ENCODE results near the gene CACNA1G. TPM values are rescaled to one million over a fixed set of nuclear protein-coding genes. Genes with fewer than 3 reads are reported as not detected.

Gene CACNA1G
- total and polyA plus RNA-seq, 2 donors (not counting 1 experiment from before 2014, with no cell fraction given) = 0.08 to 0.99 TPM

GRCh38 chr17:50663812-50664374, 103.4 kb downstream of the CACNA1G start:
- TF ChIP-seq EZH2 (IDR thresholded peaks at IDR 0.05; ENCODE audit: low read length, missing control alignments) = no peak
- TF ChIP-seq, protein P1, sequence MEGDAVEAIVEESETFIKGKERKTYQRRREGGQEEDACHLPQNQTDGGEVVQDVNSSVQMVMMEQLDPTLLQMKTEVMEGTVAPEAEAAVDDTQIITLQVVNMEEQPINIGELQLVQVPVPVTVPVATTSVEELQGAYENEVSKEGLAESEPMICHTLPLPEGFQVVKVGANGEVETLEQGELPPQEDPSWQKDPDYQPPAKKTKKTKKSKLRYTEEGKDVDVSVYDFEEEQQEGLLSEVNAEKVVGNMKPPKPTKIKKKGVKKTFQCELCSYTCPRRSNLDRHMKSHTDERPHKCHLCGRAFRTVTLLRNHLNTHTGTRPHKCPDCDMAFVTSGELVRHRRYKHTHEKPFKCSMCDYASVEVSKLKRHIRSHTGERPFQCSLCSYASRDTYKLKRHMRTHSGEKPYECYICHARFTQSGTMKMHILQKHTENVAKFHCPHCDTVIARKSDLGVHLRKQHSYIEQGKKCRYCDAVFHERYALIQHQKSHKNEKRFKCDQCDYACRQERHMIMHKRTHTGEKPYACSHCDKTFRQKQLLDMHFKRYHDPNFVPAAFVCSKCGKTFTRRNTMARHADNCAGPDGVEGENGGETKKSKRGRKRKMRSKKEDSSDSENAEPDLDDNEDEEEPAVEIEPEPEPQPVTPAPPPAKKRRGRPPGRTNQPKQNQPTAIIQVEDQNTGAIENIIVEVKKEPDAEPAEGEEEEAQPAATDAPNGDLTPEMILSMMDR (conservative IDR thresholded peaks at IDR 0.05 in 1 of 2, IDR thresholded peaks at IDR 0.05 in 1 of 2; ENCODE audit: low read depth in 1 of 2, low read length in 2 of 2) = no peak
- no peak for DNase-seq (ENCODE audit: low read depth in 2 of 2)

GRCh38 chr17:50664788-50665458, 104.4 kb downstream of the CACNA1G start:
- Histone ChIP-seq H3K9ac (ENCODE audit: insufficient read depth, low read length) (no peak overlapping the region), H2AFZ (ENCODE audit: low read length) (no peak overlapping the region), H3K27ac (ENCODE audit: insufficient read depth, low read length) (no peak overlapping the region), H4K20me1 (ENCODE audit: control insufficient read depth, extremely low read depth, insufficient read depth, low read length) (no peaks in the 10 kb centered on the region), H3K4me1 (ENCODE audit: control insufficient read depth, extremely low read depth, insufficient read depth, low read length) (peaks cover 35% of the 10 kb centered on the region), H3K79me2 (ENCODE audit: control insufficient read depth, insufficient read depth, low read length) (no peaks in the 10 kb centered on the region), H3K9me3 (ENCODE audit: control insufficient read depth, insufficient read depth, low read depth, low read length) (no peaks in the 10 kb centered on the region), H3K27me3 (ENCODE audit: control insufficient read depth, insufficient read depth, low read length) (no peaks in the 10 kb centered on the region), H3K4me3 (replicated peaks in 1 of 4; ENCODE audit: control extremely low read depth in 1 of 4, insufficient read depth in 1 of 4, low read depth in 3 of 4, low read length in 4 of 4) (no peak overlapping the region), H3K4me2 (ENCODE audit: extremely low read depth, insufficient read depth, low read length) (no peak overlapping the region), H3K36me3 (ENCODE audit: control insufficient read depth, insufficient read depth, low read length) (no peaks in the 10 kb centered on the region)
- TF ChIP-seq, protein P1 (conservative IDR thresholded peaks at IDR 0.05 in 1 of 2, IDR thresholded peaks at IDR 0.05 in 1 of 2; ENCODE audit: low read depth in 1 of 2, low read length in 2 of 2) = no peak
- TF ChIP-seq EZH2 (IDR thresholded peaks at IDR 0.05; ENCODE audit: low read length, missing control alignments) = no peak
- no peak for DNase-seq (ENCODE audit: low read depth in 2 of 2)

More at GRCh38 chr17:50663812-50664374, 103.4 kb downstream of the CACNA1G start:
- H3K9ac ChIP-seq (ENCODE audit: insufficient read depth, low read length) = no peak overlapping the region
- H3K4me3 ChIP-seq (replicated peaks in 1 of 4; ENCODE audit: control extremely low read depth in 1 of 4, insufficient read depth in 1 of 4, low read depth in 3 of 4, low read length in 4 of 4) = no peak overlapping the region
- H4K20me1 ChIP-seq (ENCODE audit: control insufficient read depth, extremely low read depth, insufficient read depth, low read length) = no peaks in the 10 kb centered on the region
- no peak overlapping the region for H3K4me2 ChIP-seq (ENCODE audit: extremely low read depth, insufficient read depth, low read length)
- no peak overlapping the region for H3K27ac ChIP-seq (ENCODE audit: insufficient read depth, low read length)
- H2AFZ ChIP-seq (ENCODE audit: low read length) = no peak overlapping the region
- no peaks in the 10 kb centered on the region for H3K9me3 ChIP-seq (ENCODE audit: control insufficient read depth, insufficient read depth, low read depth, low read length)
- peaks cover 40% of the 10 kb centered on the region for H3K4me1 ChIP-seq (ENCODE audit: control insufficient read depth, extremely low read depth, insufficient read depth, low read length)
- H3K27me3 ChIP-seq (ENCODE audit: control insufficient read depth, insufficient read depth, low read length) = no peaks in the 10 kb centered on the region
- no peaks in the 10 kb centered on the region for H3K36me3 ChIP-seq (ENCODE audit: control insufficient read depth, insufficient read depth, low read length)
- no peaks in the 10 kb centered on the region for H3K79me2 ChIP-seq (ENCODE audit: control insufficient read depth, insufficient read depth, low read length)

DNA sequence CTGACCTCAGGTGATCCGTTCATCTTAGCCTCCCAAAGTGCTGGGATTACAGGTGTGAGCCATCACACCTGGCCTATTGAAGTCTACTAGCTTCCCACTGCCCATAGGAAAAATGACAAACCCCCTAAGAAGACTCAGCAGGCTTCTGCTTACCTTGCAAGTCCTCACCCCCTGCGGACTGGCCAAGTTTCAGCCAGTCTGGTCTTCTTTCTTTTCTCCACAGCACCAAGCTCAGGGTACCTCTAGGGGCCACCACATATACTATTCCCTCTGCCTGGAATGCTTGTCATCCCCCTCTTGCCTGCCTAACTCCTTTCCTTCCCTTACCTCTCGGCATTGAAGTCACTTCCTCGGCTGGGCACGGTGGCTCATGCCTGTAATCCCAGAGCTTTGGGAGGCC, 105.3 kb downstream of the CACNA1G start:
- Histone ChIP-seq H3K79me2 (ENCODE audit: control insufficient read depth, insufficient read depth, low read length) (no peaks in the 10 kb centered on the region), H2AFZ (ENCODE audit: low read length) (no peak overlapping the region), H3K9me3 (ENCODE audit: control insufficient read depth, insufficient read depth, low read depth, low read length) (no peaks in the 10 kb centered on the region), H3K36me3 (ENCODE audit: control insufficient read depth, insufficient read depth, low read length) (no peaks in the 10 kb centered on the region), H3K27me3 (ENCODE audit: control insufficient read depth, insufficient read depth, low read length) (no peaks in the 10 kb centered on the region), H3K27ac (ENCODE audit: insufficient read depth, low read length) (no peak overlapping the region), H3K4me1 (ENCODE audit: control insufficient read depth, extremely low read depth, insufficient read depth, low read length) (peaks cover 29% of the 10 kb centered on the region), H3K4me3 (replicated peaks in 1 of 4; ENCODE audit: control extremely low read depth in 1 of 4, insufficient read depth in 1 of 4, low read depth in 3 of 4, low read length in 4 of 4) (no peak overlapping the region), H3K4me2 (ENCODE audit: extremely low read depth, insufficient read depth, low read length) (no peak overlapping the region), H3K9ac (ENCODE audit: insufficient read depth, low read length) (no peak overlapping the region), H4K20me1 (ENCODE audit: control insufficient read depth, extremely low read depth, insufficient read depth, low read length) (no peaks in the 10 kb centered on the region)
- TF ChIP-seq EZH2 (IDR thresholded peaks at IDR 0.05; ENCODE audit: low read length, missing control alignments) = no peak
- TF ChIP-seq, protein P1 (conservative IDR thresholded peaks at IDR 0.05 in 1 of 2, IDR thresholded peaks at IDR 0.05 in 1 of 2; ENCODE audit: low read depth in 1 of 2, low read length in 2 of 2) = no peak
- no peak for DNase-seq (ENCODE audit: low read depth in 2 of 2)

Measured in fibroblast of lung (primary cell).